Keratinocyte (primary cell): ENCODE results near the gene TMOD1.

Experiments used
- EZH2 ChIP-seq: IDR thresholded peaks from one replicate; pipeline ENCODE4 v1.6.1; 2012; ENCODE audit warnings: inconsistent platforms, mild to moderate bottlenecking, low read length, moderate library complexity
- TF ChIP-seq, protein P1 (sequence below), 3 experiments: IDR thresholded peaks in 1 of 3; conservative IDR thresholded peaks in 1 of 3; optimal IDR thresholded peaks in 1 of 3; 2 replicates in 2 of 3; 3 replicates in 1 of 3; pipeline versions ENCODE3 to v1.5.1; 2011; ENCODE audit warnings: low read length in 3 of 3, mild to moderate bottlenecking in 3 of 3, moderate library complexity in 2 of 3, control low read depth in 1 of 3, inconsistent platforms in 1 of 3; ENCODE audit not compliant: insufficient read depth in 2 of 3; ENCODE audit errors: extremely low read depth in 1 of 3

DNA sequence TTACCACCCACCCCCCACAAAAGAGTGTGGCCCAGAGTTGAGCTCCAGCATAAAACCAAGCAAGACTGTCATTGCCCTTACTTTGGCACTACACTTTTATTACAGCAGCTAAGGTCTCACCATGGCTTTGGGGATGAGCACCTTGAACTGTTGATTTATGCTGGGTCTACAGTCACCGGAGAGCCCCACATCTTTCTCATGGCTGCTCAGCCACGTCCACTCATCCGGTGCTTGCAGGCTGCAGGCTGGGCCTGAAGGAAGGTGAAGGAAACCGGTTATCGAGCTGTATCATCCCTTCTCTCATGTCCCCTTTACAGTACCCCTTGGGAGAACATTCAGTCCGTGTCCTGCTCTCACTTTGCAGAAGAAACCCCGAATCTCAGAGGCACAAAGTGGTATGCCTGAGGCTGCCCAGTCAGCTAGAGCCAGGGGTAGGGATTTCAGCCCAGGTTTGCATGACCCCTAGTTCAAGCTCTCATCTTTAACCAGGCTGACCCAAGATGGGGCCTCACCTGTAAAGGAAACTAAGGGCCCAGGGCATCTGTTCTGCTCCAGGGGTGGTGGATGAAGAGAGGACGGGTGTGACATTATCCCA lies 11.6 kb downstream of the TMOD1 start:
- TF ChIP-seq, protein P1, sequence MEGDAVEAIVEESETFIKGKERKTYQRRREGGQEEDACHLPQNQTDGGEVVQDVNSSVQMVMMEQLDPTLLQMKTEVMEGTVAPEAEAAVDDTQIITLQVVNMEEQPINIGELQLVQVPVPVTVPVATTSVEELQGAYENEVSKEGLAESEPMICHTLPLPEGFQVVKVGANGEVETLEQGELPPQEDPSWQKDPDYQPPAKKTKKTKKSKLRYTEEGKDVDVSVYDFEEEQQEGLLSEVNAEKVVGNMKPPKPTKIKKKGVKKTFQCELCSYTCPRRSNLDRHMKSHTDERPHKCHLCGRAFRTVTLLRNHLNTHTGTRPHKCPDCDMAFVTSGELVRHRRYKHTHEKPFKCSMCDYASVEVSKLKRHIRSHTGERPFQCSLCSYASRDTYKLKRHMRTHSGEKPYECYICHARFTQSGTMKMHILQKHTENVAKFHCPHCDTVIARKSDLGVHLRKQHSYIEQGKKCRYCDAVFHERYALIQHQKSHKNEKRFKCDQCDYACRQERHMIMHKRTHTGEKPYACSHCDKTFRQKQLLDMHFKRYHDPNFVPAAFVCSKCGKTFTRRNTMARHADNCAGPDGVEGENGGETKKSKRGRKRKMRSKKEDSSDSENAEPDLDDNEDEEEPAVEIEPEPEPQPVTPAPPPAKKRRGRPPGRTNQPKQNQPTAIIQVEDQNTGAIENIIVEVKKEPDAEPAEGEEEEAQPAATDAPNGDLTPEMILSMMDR (optimal IDR thresholded peaks at IDR 0.05 in 1 of 3, IDR thresholded peaks at IDR 0.05 in 1 of 3, conservative IDR thresholded peaks at IDR 0.05 in 1 of 3; ENCODE audit: extremely low read depth in 1 of 3, insufficient read depth in 2 of 3, low read length in 3 of 3): no peak
- TF ChIP-seq EZH2: no peak
